ENCODE measurements around the gene CPNE1. TPM values are rescaled to one million over a fixed set of nuclear protein-coding genes. Genes with fewer than 3 reads are reported as not detected.

Gene CPNE1
- total and polyA plus RNA-seq, 3 experiments from 2014 or later = 295 to 378 (median 305) TPM

GRCh38 chr20:35603695-35604448 is 60.8 kb downstream of the CPNE1 start:
- POLR2A ChIA-PET = interaction anchor here (0.7 to 1.0 kb wide), 2 partner anchors 13 to 338 kb away, joined by 3 to 5 read pairs; no protein-coding TSS in a partner anchor
- no peak for DNase-seq

GRCh38 chr20:35602851-35603495 is 61.7 kb downstream of the CPNE1 start:
- peaks cover 12% of the 10 kb centered on the region for H3K27me3 ChIP-seq (ENCODE audit: insufficient read depth, low read length, poor library complexity, severe bottlenecking)
- ChIA-PET CTCF (interaction anchor here (1.7 to 5.4 kb wide), 3 partner anchors 10 to 156 kb away, joined by 3 to 55 read pairs (median 3); partner anchors contain the start of gene SPAG4), POLR2A (interaction anchor here (0.6 to 1.0 kb wide), 3 partner anchors 14 to 337 kb away, joined by 3 to 5 read pairs (median 3); partner anchors contain the start of gene ROMO1)
- Mint-ChIP-seq H3K27ac (peak overlapping the region in 3 of 8 donors; percentile 31 to 43 (median 38)), H3K4me1 (peaks cover 5 to 15% (median 10%) of the 10 kb centered on the region in 3 donors), H3K9me3 (no peaks in the 10 kb centered on the region), H3K4me3 (peak overlapping the region in 6 of 7 donors; percentile 19 to 81 (median 46)), H3K36me3 (peaks cover 0 to 1% (median 0%) of the 10 kb centered on the region in 3 donors), H3K27me3 (peaks cover 16 to 20% of the 10 kb centered on the region in 2 donors)
- no peak overlapping the region for H3K27ac ChIP-seq (ENCODE audit: low read depth, low read length)
- no peak for DNase-seq
- H3K9me3 ChIP-seq (ENCODE audit: low read length) = no peaks in the 10 kb centered on the region
- H3K4me1 ChIP-seq (ENCODE audit: insufficient read depth, low read length) = peaks cover 9% of the 10 kb centered on the region
- H3K4me3 ChIP-seq (ENCODE audit: low read length) = no peak overlapping the region
- H3K36me3 ChIP-seq (ENCODE audit: insufficient read depth, low read length) = no peaks in the 10 kb centered on the region

More at GRCh38 chr20:35603695-35604448, 60.8 kb downstream of the CPNE1 start:
- Mint-ChIP-seq H3K9me3 (no peaks in the 10 kb centered on the region), H3K27me3 (peaks cover 15 to 16% of the 10 kb centered on the region in 2 donors), H3K27ac (peak overlapping the region in 2 of 8 donors; percentile 31 to 75), H3K36me3 (peaks cover 0 to 1% (median 0%) of the 10 kb centered on the region in 3 donors), H3K4me3 (peak overlapping the region in 2 of 7 donors; percentile 9 to 81), H3K4me1 (peaks cover 5 to 15% (median 10%) of the 10 kb centered on the region in 3 donors)
- H3K36me3 ChIP-seq (ENCODE audit: insufficient read depth, low read length) = no peaks in the 10 kb centered on the region
- no peaks in the 10 kb centered on the region for H3K9me3 ChIP-seq (ENCODE audit: low read length)
- H3K4me1 ChIP-seq (ENCODE audit: insufficient read depth, low read length) = peaks cover 9% of the 10 kb centered on the region
- CTCF ChIA-PET = interaction anchor here (0.7 to 5.4 kb wide), 5 partner anchors 9 to 157 kb away, joined by 3 to 55 read pairs (median 3); partner anchors contain the start of genes CEP250 and SPAG4
- H3K27me3 ChIP-seq (ENCODE audit: insufficient read depth, low read length, poor library complexity, severe bottlenecking) = peaks cover 12% of the 10 kb centered on the region
- H3K27ac ChIP-seq (ENCODE audit: low read depth, low read length) = no peak overlapping the region
- no peak overlapping the region for H3K4me3 ChIP-seq (ENCODE audit: low read length)

GRCh38 chr20:35601990-35602389 is 62.7 kb downstream of the CPNE1 start:
- H3K27ac ChIP-seq (ENCODE audit: low read depth, low read length) = no peak overlapping the region
- DNase-seq = no peak
- Mint-ChIP-seq H3K27me3 (peaks cover 16 to 23% of the 10 kb centered on the region in 2 donors), H3K36me3 (peaks cover 0 to 1% (median 0%) of the 10 kb centered on the region in 3 donors), H3K4me3 (peak overlapping the region in 6 of 7 donors; percentile 18 to 83 (median 36)), H3K4me1 (peaks cover 5 to 15% (median 10%) of the 10 kb centered on the region in 3 donors), H3K9me3 (no peaks in the 10 kb centered on the region), H3K27ac (peak overlapping the region in 1 of 8 donors; percentile 38)
- H3K9me3 ChIP-seq (ENCODE audit: low read length) = no peaks in the 10 kb centered on the region
- H3K27me3 ChIP-seq (ENCODE audit: insufficient read depth, low read length, poor library complexity, severe bottlenecking) = peaks cover 12% of the 10 kb centered on the region
- peak overlapping the region; percentile 74 for H3K4me3 ChIP-seq (ENCODE audit: low read length)
- peaks cover 9% of the 10 kb centered on the region for H3K4me1 ChIP-seq (ENCODE audit: insufficient read depth, low read length)
- ChIA-PET POLR2A (no interaction called here), CTCF (interaction anchor here (0.6 to 5.4 kb wide), 18 partner anchors 11 to 283 kb away, joined by 3 to 55 read pairs (median 4); partner anchors contain the start of genes CEP250, CPNE1, ERGIC3 and NFS1)
- no peaks in the 10 kb centered on the region for H3K36me3 ChIP-seq (ENCODE audit: insufficient read depth, low read length)

GRCh38 chr20:35600993-35601973 is 63.4 kb downstream of the CPNE1 start:
- H3K27me3 Mint-ChIP-seq = peaks cover 16 to 23% of the 10 kb centered on the region in 2 donors
- H3K27me3 ChIP-seq (ENCODE audit: insufficient read depth, low read length, poor library complexity, severe bottlenecking) = peaks cover 12% of the 10 kb centered on the region
- no peaks in the 10 kb centered on the region for H3K9me3 Mint-ChIP-seq
- CTCF ChIA-PET = interaction anchor here (0.5 to 5.4 kb wide), 35 partner anchors 10 to 353 kb away, joined by 3 to 55 read pairs (median 3); partner anchors contain the start of genes CEP250, CPNE1, ERGIC3 and NFS1
- H3K9me3 ChIP-seq (ENCODE audit: low read length) = no peaks in the 10 kb centered on the region
- POLR2A ChIA-PET = interaction anchor here (0.6 to 0.9 kb wide), 4 partner anchors 16 to 141 kb away, joined by 3 to 5 read pairs (median 4); partner anchors contain the start of gene RBM39
- H3K4me3 ChIP-seq (ENCODE audit: low read length) = peak overlapping the region; percentile 74
- DNase-seq = peak; percentile 64 to 86 (median 71)
- H3K36me3 ChIP-seq (ENCODE audit: insufficient read depth, low read length) = no peaks in the 10 kb centered on the region
- H3K36me3 Mint-ChIP-seq = peaks cover 0 to 1% (median 0%) of the 10 kb centered on the region in 3 donors
- no peak overlapping the region for H3K27ac ChIP-seq (ENCODE audit: low read depth, low read length)
- peaks cover 5 to 15% (median 10%) of the 10 kb centered on the region in 3 donors for H3K4me1 Mint-ChIP-seq
- peak overlapping the region in 6 of 8 donors; percentile 7 to 88 (median 38) for H3K27ac Mint-ChIP-seq
- H3K4me3 Mint-ChIP-seq = peak overlapping the region; percentile 64 to 90 (median 81)
- H3K4me1 ChIP-seq (ENCODE audit: insufficient read depth, low read length) = peaks cover 9% of the 10 kb centered on the region

- Mint-ChIP-seq H3K4me1 (peaks cover 5 to 15% (median 10%) of the 10 kb centered on the region in 3 donors), H3K36me3 (peaks cover 0 to 1% (median 0%) of the 10 kb centered on the region in 3 donors), H3K27ac (peak overlapping the region in 2 of 8 donors; percentile 68 to 79), H3K4me3 (peak overlapping the region; percentile 64 to 90 (median 81)), H3K9me3 (no peaks in the 10 kb centered on the region), H3K27me3 (peaks cover 16 to 23% of the 10 kb centered on the region in 2 donors)
- ChIA-PET CTCF (interaction anchor here (0.5 to 5.4 kb wide), 16 partner anchors 9 to 284 kb away, joined by 3 to 55 read pairs (median 4); partner anchors contain the start of genes ERGIC3, NFS1, ROMO1 and SPAG4), POLR2A (interaction anchor here (0.6 to 0.9 kb wide), 3 partner anchors 17 to 142 kb away, joined by 3 to 5 read pairs (median 4); partner anchors contain the start of gene RBM39)
- Histone ChIP-seq H3K4me3 (ENCODE audit: low read length) (no peak overlapping the region), H3K9me3 (ENCODE audit: low read length) (no peaks in the 10 kb centered on the region), H3K36me3 (ENCODE audit: insufficient read depth, low read length) (no peaks in the 10 kb centered on the region), H3K4me1 (ENCODE audit: insufficient read depth, low read length) (peaks cover 9% of the 10 kb centered on the region), H3K27me3 (ENCODE audit: insufficient read depth, low read length, poor library complexity, severe bottlenecking) (peaks cover 12% of the 10 kb centered on the region), H3K27ac (ENCODE audit: low read depth, low read length) (no peak overlapping the region)
- no peak for DNase-seq
Observed at GRCh38 chr20:35600176-35600992, 64.3 kb downstream of the CPNE1 start.

- CTCF ChIA-PET = interaction anchor here (2.1 kb wide), 1 partner anchor 58 kb away, joined by 5 read pairs; the partner anchor contains the start of gene ERGIC3
- DNase-seq = no peak
- Mint-ChIP-seq H3K27me3 (peaks cover 16 to 23% of the 10 kb centered on the region in 2 donors), H3K27ac (no peak overlapping the region), H3K36me3 (peaks cover 0 to 1% (median 0%) of the 10 kb centered on the region in 3 donors), H3K9me3 (no peaks in the 10 kb centered on the region), H3K4me1 (peaks cover 5 to 15% (median 10%) of the 10 kb centered on the region in 3 donors), H3K4me3 (peak overlapping the region in 3 of 7 donors; percentile 11 to 74 (median 17))
- peaks cover 12% of the 10 kb centered on the region for H3K27me3 ChIP-seq (ENCODE audit: insufficient read depth, low read length, poor library complexity, severe bottlenecking)
- H3K4me3 ChIP-seq (ENCODE audit: low read length) = no peak overlapping the region
- peaks cover 9% of the 10 kb centered on the region for H3K4me1 ChIP-seq (ENCODE audit: insufficient read depth, low read length)
- POLR2A ChIA-PET = no interaction called here
- no peaks in the 10 kb centered on the region for H3K9me3 ChIP-seq (ENCODE audit: low read length)
- no peak overlapping the region for H3K27ac ChIP-seq (ENCODE audit: low read depth, low read length)
- H3K36me3 ChIP-seq (ENCODE audit: insufficient read depth, low read length) = no peaks in the 10 kb centered on the region
Observed at GRCh38 chr20:35599776-35600120, 65.0 kb downstream of the CPNE1 start.

Data from CD8-positive, alpha-beta memory T cell (primary cell).